CD4-positive, alpha-beta T cell treated with Interleukin-17A for 1 hour (primary cell): Measurements from ENCODE around the gene MEGF11.

ENCODE experiments used
- DNase-seq: peaks from one replicate; pipeline ENCODE4 v3.0.0-alpha.2; 2020

The MEGF11 gene

DNA sequence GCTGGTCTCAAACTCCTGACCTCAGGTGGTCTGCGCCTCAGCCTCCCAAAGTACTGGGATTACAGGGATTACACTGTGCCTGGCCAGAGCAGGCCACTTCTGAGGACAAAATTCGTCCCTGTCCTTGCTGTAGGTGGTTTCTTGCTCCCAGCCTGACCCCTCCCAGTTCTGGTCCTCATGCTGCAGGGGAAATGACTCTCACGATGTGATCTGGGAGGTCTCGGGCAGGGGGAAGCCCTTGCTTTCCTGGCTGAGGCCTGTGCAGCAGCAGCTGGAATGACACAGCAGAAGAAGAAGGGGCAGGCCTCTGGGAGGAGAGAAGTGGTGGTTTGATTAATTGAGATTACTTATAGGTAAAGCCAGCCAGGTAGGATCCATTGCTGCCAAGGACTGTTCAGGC is 39.3 kb downstream of the MEGF11 start:
- DNase-seq = no peak

DNA sequence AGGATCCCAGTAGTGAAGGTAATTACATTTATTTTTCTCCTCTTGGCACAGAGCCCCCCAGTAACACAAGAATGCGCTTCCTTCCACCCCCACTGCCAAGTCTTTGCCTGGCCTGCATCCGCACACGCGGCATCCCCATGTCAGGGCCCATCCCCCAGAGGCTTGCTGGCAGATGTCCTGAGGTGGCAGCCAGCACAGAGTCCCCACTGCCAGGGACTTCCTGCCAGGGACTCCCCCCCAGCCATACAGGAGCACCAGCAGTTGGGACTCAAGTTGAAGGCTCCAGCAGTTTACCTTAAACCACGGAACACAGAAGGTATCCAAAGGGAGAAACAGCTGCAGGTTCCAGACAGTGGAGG is 41.0 kb downstream of the MEGF11 start:
- DNase-seq = no peak

DNA sequence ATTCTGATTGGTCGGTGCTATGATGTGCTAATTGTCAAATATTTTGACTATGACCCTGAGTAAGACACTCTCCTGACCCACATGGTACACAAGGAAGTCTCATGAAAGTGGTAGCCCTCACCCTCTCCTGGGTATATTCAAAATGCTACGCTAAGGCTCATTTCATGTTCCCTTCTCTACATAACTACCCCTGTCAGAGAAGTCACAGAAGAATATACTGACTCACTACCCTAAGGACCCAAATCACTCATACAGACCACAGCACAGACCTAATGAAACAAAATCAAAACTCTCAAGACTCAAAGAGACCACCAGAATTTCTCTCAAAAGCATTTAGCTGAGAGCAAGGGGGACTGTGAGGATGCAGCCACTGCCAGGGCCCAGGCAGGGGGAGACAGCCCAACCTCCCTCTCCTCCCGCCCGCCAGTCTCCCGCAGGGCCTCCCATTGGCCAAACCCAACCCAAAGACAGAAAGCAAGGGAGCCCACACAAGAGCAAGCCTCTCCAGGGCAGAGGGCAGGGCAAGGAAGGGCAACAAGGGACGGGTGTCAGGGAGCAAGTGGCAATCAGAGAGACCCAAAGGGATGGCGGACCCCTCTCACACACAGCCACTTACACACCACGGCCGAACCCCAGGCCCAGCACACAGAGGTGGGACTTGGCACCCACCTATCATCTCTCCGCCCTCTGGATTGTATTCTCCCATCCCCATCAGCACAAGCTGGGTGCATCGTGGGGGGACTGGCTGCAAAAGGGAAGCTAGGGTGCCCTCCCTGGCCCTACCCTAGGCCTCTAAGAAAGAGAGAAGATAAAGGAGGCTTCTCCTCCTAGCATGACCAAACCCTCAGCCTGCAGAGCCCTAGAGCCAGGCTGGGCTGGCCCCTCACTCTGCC is 41.6 kb downstream of the MEGF11 start:
- DNase-seq = no peak

DNA sequence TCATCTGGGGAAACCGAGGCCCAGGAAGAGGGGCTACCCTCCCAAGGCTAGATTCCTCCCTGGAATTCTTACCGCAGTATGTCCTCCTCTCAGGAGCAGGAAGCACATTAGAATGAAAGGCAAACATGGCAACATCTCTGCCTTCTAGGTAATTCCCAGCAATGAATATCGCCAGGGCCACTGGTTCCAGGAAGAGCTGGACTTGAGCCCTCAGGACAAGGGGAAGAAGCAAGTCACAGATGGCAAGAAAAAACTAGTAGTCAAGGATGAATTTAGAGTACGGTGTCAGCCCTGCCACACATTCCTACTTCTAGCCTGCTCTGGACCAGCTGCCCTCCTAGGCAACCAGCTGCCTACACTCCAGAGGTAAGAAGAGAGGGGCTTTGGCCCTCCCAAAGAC is 42.9 kb downstream of the MEGF11 start:
- no peak for DNase-seq

DNA sequence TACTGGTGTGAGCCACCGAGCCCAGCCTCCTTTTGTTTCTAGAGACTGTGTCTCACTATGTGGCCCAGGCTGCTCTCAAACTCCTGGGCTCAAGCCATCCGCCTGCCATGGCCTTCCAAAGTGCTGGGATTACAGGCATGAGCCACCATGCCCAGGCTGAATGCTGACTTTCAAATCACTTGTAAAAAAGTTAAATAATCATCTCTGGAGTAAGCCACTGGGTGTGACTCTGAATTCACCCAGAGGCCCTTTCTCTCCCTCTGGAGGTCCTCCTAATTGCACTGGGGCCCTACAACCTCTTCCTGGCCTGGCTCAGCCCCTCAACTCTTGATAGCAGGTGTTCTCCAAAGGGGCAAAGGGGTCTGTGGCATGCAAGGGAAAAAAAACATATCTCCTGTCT is 54.8 kb downstream of the MEGF11 start:
- no peak for DNase-seq

DNA sequence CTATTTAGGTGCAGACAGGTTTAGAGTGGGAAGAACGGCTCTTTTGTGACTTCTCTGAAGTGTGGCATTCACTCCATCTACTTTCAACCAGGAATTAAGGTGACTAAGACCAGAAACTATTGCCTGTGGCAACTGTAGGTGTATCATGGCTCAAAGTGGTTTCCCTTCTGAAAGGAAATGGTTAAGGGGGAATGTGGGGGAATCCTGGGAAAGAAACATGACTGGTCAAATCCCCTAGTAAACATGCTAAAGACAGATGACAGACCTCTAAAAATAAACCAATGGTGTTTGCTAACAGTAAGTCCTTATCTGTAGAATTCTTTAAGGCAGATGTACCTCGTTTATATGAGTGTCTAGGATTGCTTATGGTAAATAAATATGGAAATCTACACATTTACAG is 56.9 kb downstream of the MEGF11 start:
- no peak for DNase-seq

DNA sequence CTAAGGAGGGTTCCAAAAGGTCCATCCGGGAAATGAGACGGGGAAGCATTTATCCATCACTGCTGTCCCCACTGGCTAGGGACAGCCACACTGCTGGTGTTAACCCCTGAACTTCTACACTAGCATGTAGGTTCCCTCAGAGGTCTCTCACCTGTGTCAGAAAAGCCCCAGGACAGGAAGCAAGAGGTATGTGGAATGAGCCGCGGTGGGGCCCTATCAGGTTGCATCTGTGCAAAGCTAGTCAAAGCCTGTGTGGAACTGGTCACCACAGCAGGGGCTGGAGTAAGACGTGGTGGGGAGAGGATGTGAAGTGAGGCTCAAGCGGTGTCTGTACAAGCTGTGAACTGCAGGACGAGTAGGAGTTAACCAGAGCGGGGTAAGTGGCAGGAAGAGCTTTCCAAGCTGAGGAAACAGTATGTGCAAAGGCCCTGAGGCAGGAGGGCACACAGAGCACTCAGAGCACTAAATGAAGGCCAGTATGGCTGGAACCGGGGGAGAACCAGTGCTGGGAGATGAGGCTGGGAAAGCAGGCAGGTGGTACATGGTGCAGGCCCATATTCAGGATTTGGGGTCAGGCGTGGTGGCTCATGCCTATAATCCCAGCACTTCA is 57.8 kb downstream of the MEGF11 start:
- DNase-seq = no peak

DNA sequence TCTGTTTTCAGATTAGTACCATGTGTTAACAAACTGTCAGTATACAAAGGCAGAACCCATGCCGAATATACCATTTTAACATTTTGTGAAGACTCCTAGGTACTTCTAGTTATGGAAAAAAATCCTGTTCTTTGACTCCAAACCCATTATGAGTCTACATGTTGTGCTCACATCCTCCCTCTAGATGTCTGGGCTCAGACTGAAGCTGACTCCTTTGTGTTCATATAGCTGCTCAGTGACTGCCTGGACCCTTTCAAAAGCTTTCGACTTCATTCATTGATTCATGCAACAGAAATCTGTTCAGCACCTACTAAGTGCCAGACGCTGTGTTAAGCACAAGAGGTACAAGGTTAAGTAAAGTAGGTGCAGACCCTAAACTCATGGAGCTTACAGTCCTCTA is 60.5 kb downstream of the MEGF11 start:
- no peak for DNase-seq

DNA sequence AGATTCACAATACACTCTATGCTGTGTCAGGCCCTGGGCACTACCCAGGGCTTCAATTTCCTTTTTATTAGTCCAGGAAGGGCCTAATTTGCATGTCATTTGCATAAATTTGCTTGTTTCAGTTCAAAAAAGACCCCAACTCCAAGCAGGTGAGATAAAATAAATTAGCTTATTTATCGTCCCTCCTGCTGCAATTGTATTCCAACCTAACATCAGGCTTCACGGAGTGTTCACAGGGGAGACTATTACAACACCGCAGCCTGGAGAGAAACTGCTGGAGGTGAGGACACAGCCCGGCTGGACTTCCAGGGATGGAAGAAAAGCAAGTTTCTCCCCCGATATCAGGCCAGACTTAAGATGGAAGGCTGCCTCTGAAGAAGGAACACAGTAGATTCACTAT is 62.8 kb downstream of the MEGF11 start:
- no peak for DNase-seq

DNA sequence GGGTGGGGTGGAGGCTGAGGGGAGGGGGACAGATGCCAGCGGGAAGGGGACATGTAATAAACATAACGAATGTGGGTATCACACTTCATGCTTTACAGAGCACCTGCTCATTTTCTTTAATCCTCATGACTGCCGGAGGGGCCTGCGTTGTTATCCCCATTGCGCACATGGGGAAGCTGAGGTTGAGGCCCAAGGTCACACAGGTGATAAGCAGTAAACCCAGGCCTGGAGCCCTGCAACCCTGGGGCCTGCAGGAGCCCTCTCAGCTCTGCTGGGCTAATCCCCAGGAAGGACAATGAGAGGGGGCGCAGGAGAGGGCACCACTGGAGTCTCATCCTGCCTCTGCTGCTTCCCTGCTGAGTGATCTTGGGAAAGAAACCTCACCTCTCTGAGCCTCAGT is 64.3 kb downstream of the MEGF11 start:
- no peak for DNase-seq

DNA sequence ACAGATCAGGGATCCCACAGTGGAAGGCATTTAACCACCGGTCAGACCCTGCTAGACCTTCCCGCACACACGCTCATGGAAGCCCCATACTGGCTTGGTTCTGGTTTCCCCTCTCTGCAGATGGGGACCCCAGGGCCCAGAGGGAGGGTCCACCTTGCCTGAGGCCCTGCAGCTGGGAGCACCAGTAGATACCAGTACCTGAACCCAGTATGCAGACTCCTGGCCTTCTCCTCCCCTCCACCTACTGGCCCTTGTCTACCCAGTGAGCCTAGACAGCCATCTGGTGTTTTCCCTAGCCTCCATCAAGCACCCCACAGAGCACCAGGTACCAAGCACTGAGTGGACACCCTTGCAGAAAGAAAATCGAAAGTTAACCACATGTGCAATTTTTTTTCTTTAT is 65.1 kb downstream of the MEGF11 start:
- DNase-seq = no peak

DNA sequence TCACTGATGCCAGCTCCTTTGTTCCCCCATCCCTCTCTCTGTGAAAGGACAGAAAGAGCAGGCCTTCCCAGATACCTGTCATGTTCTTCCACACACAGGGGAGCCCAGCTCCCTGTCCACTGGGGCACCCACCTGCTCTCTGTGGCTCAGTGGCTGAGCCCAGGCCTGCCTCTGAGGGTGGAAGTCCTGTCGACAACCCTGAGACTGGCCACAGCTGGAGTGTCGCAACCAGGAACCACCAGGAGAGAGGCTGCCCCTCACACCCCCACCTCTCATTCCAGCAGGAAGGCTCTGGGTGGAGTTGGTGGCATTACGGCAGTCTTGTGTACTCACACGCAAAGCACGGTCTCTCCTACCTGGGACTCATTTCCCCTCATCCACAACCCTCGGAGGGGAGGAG is 66.3 kb downstream of the MEGF11 start:
- DNase-seq = no peak

DNA sequence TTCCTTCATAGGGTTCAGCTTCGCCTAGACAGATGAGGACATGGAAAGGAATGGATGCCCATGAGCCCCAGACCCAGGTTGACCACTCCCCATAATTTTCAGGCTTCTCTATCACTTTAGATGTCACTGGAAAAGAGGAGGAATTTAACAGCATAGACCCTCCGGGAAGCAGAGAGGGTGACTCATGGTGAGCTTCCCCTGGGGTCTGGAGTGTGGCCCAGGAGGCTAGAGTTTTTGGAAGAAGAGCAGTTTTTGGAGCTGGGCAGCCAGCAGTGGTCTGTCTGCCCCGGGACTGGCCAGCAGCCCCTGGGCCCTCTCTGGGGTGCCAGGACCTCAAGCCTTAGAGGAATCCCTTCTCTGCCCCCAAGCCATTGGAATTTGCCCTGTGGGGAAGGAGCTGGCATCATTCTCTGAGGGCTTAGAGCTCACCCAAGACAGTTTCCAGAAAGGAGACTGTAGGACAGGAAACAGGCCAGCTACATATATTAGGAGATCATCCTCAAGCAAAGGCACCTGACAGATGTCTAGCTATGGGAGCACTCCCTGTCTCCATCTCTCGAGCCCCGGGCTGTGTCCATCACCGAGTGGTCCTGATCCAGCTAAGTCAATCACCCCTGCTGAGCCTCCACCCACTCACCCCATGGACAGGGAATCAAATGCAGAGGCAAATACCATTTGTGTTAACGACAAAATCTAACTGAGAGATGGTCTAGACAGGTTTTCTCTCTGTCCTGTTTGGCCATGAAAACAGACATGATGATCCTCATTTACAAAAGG is 67.3 kb downstream of the MEGF11 start:
- no peak for DNase-seq

DNA sequence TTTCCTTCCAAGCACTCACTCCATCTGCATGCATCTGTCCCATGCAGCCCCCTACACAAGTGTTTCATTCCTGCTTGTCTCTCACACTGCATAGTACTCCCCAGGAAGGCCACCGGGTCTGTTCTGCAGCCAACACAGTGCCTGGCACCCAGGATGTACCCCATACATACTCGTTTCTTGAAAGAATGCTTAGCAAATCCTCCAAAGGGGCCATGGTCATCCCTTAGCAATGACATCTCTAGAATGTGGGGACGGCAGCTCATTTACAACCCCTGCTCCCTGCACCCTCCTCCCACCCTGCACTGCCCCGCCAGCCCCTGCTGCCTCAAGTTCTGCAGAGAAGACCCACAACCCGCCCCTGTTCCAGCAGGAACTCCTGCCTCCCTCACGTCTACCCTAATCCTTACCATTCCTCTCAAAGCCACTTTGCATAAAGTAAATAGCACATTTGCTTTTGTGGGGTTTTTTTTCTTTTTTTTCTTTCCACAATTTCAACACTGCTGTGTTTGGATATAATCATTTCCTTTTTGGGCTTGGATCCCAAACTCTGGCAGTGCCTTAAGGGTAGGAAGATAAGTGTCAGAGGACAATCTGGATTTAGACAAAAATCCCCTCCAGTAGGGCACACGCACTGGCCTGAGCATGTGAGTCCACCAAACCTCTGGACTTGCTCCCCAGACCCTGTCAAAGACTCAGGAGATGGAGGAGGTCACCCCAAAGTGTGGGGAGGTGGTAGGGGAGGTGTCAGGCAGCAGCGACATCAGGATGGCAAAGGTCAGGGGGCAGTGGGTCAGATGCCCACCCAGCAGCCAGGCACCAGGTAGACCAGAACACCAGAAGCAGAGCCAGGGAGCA is 68.4 kb downstream of the MEGF11 start:
- DNase-seq = no peak

DNA sequence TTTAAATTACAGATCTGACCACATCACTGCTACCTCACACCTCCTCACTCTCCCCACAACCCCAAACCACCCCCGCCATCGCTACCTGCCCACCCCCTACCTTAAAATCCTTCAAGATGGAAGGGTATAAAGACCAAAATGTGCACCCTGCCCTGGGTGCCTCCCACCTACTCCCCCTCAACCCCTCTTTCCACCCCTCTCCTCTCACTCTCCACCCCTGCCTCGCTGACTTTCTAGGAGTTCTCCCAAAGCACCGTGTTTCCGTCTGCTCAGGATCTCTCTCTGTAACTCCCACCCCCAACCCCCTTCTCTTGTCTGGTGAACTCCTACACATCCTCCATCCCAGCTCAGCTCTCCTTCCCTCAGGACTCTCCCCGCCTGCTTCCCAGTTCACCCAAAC is 69.1 kb downstream of the MEGF11 start:
- DNase-seq = no peak

DNA sequence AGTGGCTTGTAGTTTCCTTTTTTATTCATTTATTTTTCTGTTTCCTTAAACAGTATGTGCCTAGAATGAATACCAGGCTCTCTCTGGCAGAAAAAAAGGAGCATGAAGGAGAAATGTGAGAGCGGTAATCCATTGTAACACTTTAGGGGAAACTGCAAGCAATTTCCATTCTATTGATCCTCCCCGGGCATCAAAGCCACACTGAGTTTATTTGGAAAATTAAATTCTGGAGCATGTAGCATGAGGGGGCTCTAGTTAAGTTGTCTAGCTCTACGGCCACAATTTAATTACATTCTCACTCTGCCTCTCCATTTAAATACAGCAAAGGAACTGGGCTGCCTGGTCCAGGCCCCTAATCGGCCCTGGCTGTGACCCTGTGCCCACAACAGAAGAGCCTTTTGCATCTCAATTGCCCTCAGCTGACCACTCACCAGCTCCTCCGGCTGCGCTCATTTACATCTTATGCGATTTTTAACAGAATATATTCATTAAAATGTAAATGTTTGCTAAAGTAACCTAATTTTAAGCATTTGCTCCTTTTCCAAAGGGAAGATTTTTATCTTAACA is 72.9 kb downstream of the MEGF11 start:
- DNase-seq = no peak

DNA sequence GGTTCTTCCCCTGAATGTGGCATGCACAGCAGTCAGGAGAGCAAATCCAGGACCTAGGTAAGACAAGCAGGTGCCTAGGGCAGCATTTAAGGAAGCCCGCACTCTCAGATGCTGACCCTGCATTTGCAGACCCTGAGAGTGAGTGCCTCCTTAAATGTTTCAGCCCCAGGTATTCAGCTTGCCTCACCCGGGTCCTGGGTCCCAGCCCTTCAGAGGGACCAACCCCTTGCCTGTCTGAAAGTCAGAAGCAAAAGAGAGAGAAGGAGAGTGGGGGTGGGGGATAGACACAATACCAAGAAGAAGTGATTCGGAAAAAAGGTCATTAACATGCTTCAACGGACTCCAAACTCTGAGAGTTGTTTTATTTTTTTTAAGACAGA is 75.0 kb downstream of the MEGF11 start:
- DNase-seq = no peak

DNA sequence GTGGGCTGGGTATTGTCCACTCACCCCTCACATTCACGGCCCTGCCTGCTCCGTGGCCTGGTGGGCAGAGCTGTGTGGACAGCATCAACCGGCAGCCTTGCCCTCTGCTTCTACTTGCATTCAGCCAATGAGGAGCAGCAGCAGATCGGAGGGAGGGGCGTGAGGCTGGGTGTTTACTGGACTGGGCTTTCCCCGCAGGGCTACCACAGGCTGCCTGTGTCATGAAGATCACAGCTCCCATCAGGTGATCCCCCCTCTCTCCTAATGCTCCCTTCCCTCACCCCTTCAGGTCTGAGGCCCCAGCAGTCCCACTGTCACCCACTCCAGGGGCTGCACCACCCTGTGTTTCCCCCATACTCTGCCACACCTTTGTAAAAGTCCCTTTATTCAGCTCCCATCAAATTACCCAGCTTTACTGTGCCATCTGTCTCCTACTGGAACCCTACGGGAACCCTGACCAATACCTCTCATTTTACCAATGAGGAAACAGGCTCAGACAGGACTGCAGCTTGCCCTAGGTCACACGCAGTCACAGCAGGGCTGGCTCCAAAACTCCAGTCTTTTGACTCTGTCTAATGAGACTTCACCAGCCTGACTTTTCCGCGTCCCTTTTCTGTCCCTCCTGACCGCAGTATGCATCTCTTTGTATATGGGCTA is 81.1 kb downstream of the MEGF11 start:
- DNase-seq = no peak

DNA sequence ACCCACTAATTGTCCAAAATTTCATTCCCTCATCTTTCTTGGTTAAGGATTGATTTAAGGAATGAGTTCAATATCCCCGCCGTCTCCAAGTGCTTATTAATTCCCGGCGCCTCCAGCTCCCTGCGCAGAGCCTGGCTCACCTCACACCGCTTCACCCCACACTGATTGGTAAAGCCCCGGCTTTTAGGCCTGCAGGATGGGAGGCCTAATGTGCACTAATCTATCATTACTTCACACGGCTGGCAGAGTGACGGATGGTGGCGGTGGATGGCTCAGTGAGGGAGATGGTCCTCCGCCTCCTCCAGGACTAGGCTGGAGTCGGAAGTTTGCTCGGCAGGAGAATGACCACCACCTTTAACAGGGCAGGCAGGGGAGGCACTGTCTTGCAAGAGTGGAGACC is 81.7 kb downstream of the MEGF11 start:
- no peak for DNase-seq

DNA sequence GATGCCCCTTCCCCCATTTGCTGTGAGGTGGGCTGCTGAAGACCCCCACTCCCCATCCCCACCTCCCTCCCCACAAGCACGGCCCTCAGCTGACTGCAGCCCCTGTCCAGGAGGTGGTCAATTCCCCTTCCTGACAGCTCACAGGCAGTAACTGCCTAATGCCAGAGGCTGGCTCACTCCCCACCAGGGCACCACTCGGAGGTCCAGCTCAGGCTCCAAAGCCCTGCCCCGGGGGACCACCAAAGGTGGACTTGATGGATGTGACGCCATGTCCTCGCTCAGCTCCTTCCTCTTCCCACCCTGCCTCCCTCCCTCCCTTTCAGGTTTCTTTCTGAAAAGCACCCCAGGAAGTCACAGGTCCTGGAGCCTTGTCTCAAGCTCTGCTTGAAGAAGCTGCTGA is 82.8 kb downstream of the MEGF11 start:
- no peak for DNase-seq

DNA sequence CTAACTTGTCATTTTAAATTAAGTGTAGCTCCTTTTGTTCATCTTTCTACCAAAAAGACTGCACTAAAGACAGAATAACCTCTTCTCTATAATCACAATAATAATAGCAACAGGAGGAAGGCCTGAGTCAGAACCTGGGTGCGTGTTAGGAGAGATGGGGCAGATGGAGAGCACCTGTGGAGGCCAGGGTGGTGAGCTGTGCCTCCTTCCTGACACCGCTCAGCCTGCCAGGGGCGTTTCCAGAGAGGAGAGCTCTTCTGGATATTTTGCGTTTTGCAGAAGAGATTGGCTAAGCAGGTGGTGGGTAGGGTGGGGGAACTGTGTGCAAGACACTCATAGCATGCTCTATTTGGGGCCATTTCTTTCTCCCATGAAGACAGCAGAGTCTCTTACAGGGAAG is 83.5 kb downstream of the MEGF11 start:
- no peak for DNase-seq

DNA sequence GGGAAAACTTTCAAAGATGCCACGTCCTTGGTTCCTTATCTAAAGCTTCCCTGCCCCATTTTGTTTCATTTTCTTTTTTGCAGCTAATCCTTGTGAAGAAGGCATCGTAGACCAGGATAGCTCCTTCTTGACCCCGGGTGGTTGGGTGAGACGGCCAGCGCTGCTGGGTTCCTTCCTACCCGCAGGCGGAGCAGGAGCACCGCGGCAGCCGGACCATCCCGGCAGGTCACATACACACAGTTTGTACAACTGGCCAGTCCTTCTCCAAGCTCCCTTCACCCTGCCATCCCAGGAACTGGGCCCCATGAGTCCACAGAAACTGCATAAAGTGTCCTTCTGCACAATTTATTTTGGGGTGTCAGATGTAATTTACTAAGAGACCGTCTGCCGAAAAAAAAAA is 83.9 kb downstream of the MEGF11 start:
- no peak for DNase-seq
